ENCODE measurements around the gene SPOCK1. TPM values are rescaled to one million over a fixed set of nuclear protein-coding genes. Genes with fewer than 3 reads are reported as not detected.
"Not testable (repeated sequence)": the region's sequence is repeated elsewhere in the genome, so short reads cannot be mapped to it uniquely, and the experiment has no call there.

Gene SPOCK1
- total RNA-seq, 1 experiment from 2014 or later, result not detected

GRCh38 chr5:137395011-137395755, 103.9 kb downstream of the SPOCK1 start:
- DNase-seq (ENCODE audit: low spot score), result no peak

- no peak for DNase-seq (ENCODE audit: low spot score)
Measured at GRCh38 chr5:137394380-137394779, 104.7 kb downstream of the SPOCK1 start.

- no peak for DNase-seq (ENCODE audit: low spot score)
Measured at GRCh38 chr5:137393196-137393993, 105.7 kb downstream of the SPOCK1 start.

- no peak for DNase-seq (ENCODE audit: low spot score)
Measured at GRCh38 chr5:137392261-137392660, 106.9 kb downstream of the SPOCK1 start.

GRCh38 chr5:137391044-137391443, 108.1 kb downstream of the SPOCK1 start:
- DNase-seq (ENCODE audit: low spot score), result not testable (repeated sequence)

GRCh38 chr5:137389042-137389441, 110.1 kb downstream of the SPOCK1 start:
- DNase-seq (ENCODE audit: low spot score), result no peak

GRCh38 chr5:137385064-137385463, 114.1 kb downstream of the SPOCK1 start:
- DNase-seq (ENCODE audit: low spot score), result no peak

GRCh38 chr5:137383909-137384308, 115.2 kb downstream of the SPOCK1 start:
- DNase-seq (ENCODE audit: low spot score), result no peak

- no peak for DNase-seq (ENCODE audit: low spot score)
Measured at GRCh38 chr5:137381555-137381954, 117.6 kb downstream of the SPOCK1 start.

- DNase-seq (ENCODE audit: low spot score), result no peak
Measured at GRCh38 chr5:137379555-137380286, 119.4 kb downstream of the SPOCK1 start.

GRCh38 chr5:137375741-137376526, 123.2 kb downstream of the SPOCK1 start:
- no peak for DNase-seq (ENCODE audit: low spot score)

GRCh38 chr5:137374110-137374714, 124.9 kb downstream of the SPOCK1 start:
- no peak for DNase-seq (ENCODE audit: low spot score)

GRCh38 chr5:137372773-137373160, 126.4 kb downstream of the SPOCK1 start:
- DNase-seq (ENCODE audit: low spot score), result no peak

- DNase-seq (ENCODE audit: low spot score), result no peak
Measured at GRCh38 chr5:137372016-137372772, 126.9 kb downstream of the SPOCK1 start.

GRCh38 chr5:137370096-137371071, 128.7 kb downstream of the SPOCK1 start:
- DNase-seq (ENCODE audit: low spot score), result no peak

GRCh38 chr5:137368651-137369050, 130.5 kb downstream of the SPOCK1 start:
- DNase-seq (ENCODE audit: low spot score), result no peak

- no peak for DNase-seq (ENCODE audit: low spot score)
Measured at GRCh38 chr5:137367951-137368350, 131.2 kb downstream of the SPOCK1 start.

- no peak for DNase-seq (ENCODE audit: low spot score)
Measured at GRCh38 chr5:137366526-137366925, 132.6 kb downstream of the SPOCK1 start.
